ENCODE results near the gene BMPR2.

BMPR2 gene

GRCh38 chr2:202418027-202418426 is 41.9 kb downstream of the BMPR2 start:
- Histone ChIP-seq H3K27me3 (ENCODE audit: insufficient read depth, insufficient read length) (no peaks in the 10 kb centered on the region), H3K4me3 (ENCODE audit: insufficient read length, low read depth) (no peak overlapping the region), H3K9ac (ENCODE audit: insufficient read length, low read depth) (no peak overlapping the region), H3K9me3 (ENCODE audit: insufficient read depth, low read length) (no peaks in the 10 kb centered on the region), H3K4me1 (ENCODE audit: insufficient read depth, insufficient read length) (peaks cover under 1% of the 10 kb centered on the region), H3K36me3 (ENCODE audit: insufficient read depth, insufficient read length, low read length) (no peaks in the 10 kb centered on the region)
- DNase-seq (ENCODE audit: low read depth, low spot score), result no peak
- TF ChIP-seq YY1 (IDR thresholded peaks at IDR 0.05; ENCODE audit: insufficient read depth, insufficient read length) (no peak), ZNF274 (IDR thresholded peaks at IDR 0.05; ENCODE audit: low read depth, low read length) (no peak)

DNA sequence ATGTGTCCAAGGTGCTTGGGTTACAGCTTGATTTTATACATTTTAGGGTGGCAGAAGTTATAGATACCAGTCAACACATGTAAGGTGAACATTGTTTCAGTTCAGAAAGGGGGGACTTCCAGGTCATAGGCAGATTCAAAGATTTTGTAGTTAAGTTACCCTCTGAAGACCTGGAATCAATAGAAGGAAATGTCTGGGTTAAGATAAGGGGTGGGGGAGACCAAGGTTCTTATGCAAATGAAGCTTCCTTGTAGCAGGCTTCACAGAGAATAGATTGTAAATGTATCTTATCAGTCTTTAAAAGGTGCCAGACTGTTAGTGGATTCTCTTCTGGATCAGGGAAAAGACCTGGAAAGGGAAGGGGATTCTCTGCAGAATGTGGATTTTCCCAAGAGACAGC is 42.4 kb downstream of the BMPR2 start:
- peak; percentile 25 for DNase-seq (ENCODE audit: low read depth, low spot score)
- H3K9ac ChIP-seq (ENCODE audit: insufficient read length, low read depth), result no peak overlapping the region
- H3K4me3 ChIP-seq (ENCODE audit: insufficient read length, low read depth), result no peak overlapping the region
- H3K27me3 ChIP-seq (ENCODE audit: insufficient read depth, insufficient read length), result no peaks in the 10 kb centered on the region
- H3K9me3 ChIP-seq (ENCODE audit: insufficient read depth, low read length), result no peaks in the 10 kb centered on the region
- H3K4me1 ChIP-seq (ENCODE audit: insufficient read depth, insufficient read length), result peaks cover 3% of the 10 kb centered on the region
- no peak for TF ChIP-seq SUZ12 (IDR thresholded peaks at IDR 0.05; ENCODE audit: extremely low read depth, insufficient read depth, insufficient read length)
- no peak for TF ChIP-seq ZNF274 (IDR thresholded peaks at IDR 0.05; ENCODE audit: low read depth, low read length)
- no peak for TF ChIP-seq YY1 (IDR thresholded peaks at IDR 0.05; ENCODE audit: insufficient read depth, insufficient read length)
- no peaks in the 10 kb centered on the region for H3K36me3 ChIP-seq (ENCODE audit: insufficient read depth, insufficient read length, low read length)

- no peak for TF ChIP-seq SUZ12 (IDR thresholded peaks at IDR 0.05; ENCODE audit: extremely low read depth, insufficient read depth, insufficient read length)
- TF ChIP-seq YY1 (IDR thresholded peaks at IDR 0.05; ENCODE audit: insufficient read depth, insufficient read length), result no peak
- no peak for TF ChIP-seq ZNF274 (IDR thresholded peaks at IDR 0.05; ENCODE audit: low read depth, low read length)
- no peak for DNase-seq (ENCODE audit: low read depth, low spot score)
- Histone ChIP-seq H3K9ac (ENCODE audit: insufficient read length, low read depth) (no peak overlapping the region), H3K9me3 (ENCODE audit: insufficient read depth, low read length) (no peaks in the 10 kb centered on the region), H3K4me1 (ENCODE audit: insufficient read depth, insufficient read length) (peaks cover 6% of the 10 kb centered on the region), H3K27me3 (ENCODE audit: insufficient read depth, insufficient read length) (no peaks in the 10 kb centered on the region), H3K4me3 (ENCODE audit: insufficient read length, low read depth) (no peak overlapping the region), H3K36me3 (ENCODE audit: insufficient read depth, insufficient read length, low read length) (peaks cover under 1% of the 10 kb centered on the region)
These were observed 47.0 kb downstream of the BMPR2 start for GRCh38 chr2:202423139-202423538.

- Histone ChIP-seq H3K36me3 (ENCODE audit: insufficient read depth, insufficient read length, low read length) (peaks cover 4% of the 10 kb centered on the region), H3K9ac (ENCODE audit: insufficient read length, low read depth) (no peak overlapping the region), H3K4me1 (ENCODE audit: insufficient read depth, insufficient read length) (peaks cover 6% of the 10 kb centered on the region), H3K9me3 (ENCODE audit: insufficient read depth, low read length) (no peaks in the 10 kb centered on the region), H3K27me3 (ENCODE audit: insufficient read depth, insufficient read length) (no peaks in the 10 kb centered on the region), H3K4me3 (ENCODE audit: insufficient read length, low read depth) (no peak overlapping the region)
- DNase-seq (ENCODE audit: low read depth, low spot score), result no peak
- no peak for TF ChIP-seq SUZ12 (IDR thresholded peaks at IDR 0.05; ENCODE audit: extremely low read depth, insufficient read depth, insufficient read length)
- no peak for TF ChIP-seq ZNF274 (IDR thresholded peaks at IDR 0.05; ENCODE audit: low read depth, low read length)
- no peak for TF ChIP-seq YY1 (IDR thresholded peaks at IDR 0.05; ENCODE audit: insufficient read depth, insufficient read length)
These were observed 48.9 kb downstream of the BMPR2 start for GRCh38 chr2:202425036-202425435.

GRCh38 chr2:202426751-202427150 is 50.6 kb downstream of the BMPR2 start:
- no peaks in the 10 kb centered on the region for H3K27me3 ChIP-seq (ENCODE audit: insufficient read depth, insufficient read length)
- H3K9me3 ChIP-seq (ENCODE audit: insufficient read depth, low read length), result no peaks in the 10 kb centered on the region
- H3K4me3 ChIP-seq (ENCODE audit: insufficient read length, low read depth), result no peak overlapping the region
- DNase-seq (ENCODE audit: low read depth, low spot score), result no peak
- H3K4me1 ChIP-seq (ENCODE audit: insufficient read depth, insufficient read length), result peaks cover 6% of the 10 kb centered on the region
- TF ChIP-seq SUZ12 (IDR thresholded peaks at IDR 0.05; ENCODE audit: extremely low read depth, insufficient read depth, insufficient read length) (no peak), YY1 (IDR thresholded peaks at IDR 0.05; ENCODE audit: insufficient read depth, insufficient read length) (no peak), ZNF274 (IDR thresholded peaks at IDR 0.05; ENCODE audit: low read depth, low read length) (no peak)
- H3K36me3 ChIP-seq (ENCODE audit: insufficient read depth, insufficient read length, low read length), result peaks cover 4% of the 10 kb centered on the region
- no peak overlapping the region for H3K9ac ChIP-seq (ENCODE audit: insufficient read length, low read depth)

DNA sequence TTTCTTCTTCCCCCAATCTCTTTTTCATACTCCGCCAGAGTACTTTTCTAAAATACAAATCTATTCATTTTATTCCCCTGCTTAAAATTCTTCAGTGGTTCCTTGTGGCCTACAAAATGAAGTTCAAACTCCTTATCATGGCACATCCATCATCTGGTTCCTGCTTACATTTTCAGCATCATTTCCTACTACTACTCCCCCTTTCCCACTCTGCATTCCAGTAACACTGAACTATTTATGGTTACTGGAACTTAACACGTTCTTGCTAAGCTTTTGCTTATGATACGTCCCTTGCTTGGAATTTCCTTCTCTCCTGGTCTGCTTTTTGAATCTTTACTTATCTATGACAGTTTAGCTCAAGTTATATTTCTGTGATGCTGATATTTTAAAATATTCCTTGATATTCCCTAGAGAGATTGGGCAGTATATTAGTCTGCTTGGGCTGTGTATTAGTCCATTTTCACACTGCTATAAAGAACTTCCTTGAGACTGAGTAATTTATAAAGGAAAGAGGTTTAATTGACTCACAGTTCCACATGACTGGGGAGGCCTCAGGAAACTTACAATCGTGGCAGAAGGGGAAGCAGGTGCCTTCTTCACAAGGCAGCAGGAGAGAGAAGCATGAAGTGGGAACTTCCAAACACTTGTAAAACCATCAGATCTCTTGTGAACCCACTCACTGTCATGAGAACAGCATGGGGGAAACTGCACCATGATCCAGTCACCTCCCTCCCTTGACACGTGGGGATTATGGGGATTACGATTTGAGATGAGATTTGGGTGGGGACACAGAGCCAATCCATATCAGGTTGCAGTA is 53.2 kb downstream of the BMPR2 start:
- no peaks in the 10 kb centered on the region for H3K27me3 ChIP-seq (ENCODE audit: insufficient read depth, insufficient read length)
- no peaks in the 10 kb centered on the region for H3K4me1 ChIP-seq (ENCODE audit: insufficient read depth, insufficient read length)
- H3K4me3 ChIP-seq (ENCODE audit: insufficient read length, low read depth), result no peak overlapping the region
- no peak for DNase-seq (ENCODE audit: low read depth, low spot score)
- H3K9me3 ChIP-seq (ENCODE audit: insufficient read depth, low read length), result no peaks in the 10 kb centered on the region
- H3K36me3 ChIP-seq (ENCODE audit: insufficient read depth, insufficient read length, low read length), result peaks cover 4% of the 10 kb centered on the region
- no peak overlapping the region for H3K9ac ChIP-seq (ENCODE audit: insufficient read length, low read depth)
- TF ChIP-seq ZNF274 (IDR thresholded peaks at IDR 0.05; ENCODE audit: low read depth, low read length) (no peak), SUZ12 (IDR thresholded peaks at IDR 0.05; ENCODE audit: extremely low read depth, insufficient read depth, insufficient read length) (no peak), YY1 (IDR thresholded peaks at IDR 0.05; ENCODE audit: insufficient read depth, insufficient read length) (no peak)

DNA sequence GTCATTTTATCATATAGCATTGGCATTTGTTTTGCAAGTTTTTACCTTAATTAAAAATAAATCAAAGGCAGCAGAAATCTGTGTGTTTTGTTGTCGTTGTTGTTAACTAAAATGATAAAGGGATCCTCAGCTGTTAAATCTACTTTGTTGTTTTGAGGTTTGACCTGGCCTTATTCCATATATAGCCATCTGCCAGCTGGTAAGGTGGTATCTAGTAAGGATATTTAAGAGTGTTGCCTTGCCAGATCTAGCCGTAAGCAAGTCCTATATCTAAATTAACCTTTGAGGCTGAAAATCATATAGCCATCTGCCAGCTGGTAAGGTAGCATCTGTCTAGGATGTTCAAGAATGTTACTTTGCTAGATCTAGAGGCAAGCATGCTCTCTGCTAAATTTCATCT is 56.6 kb downstream of the BMPR2 start:
- Histone ChIP-seq H3K4me3 (ENCODE audit: insufficient read length, low read depth) (no peak overlapping the region), H3K27me3 (ENCODE audit: insufficient read depth, insufficient read length) (no peaks in the 10 kb centered on the region), H3K9me3 (ENCODE audit: insufficient read depth, low read length) (no peaks in the 10 kb centered on the region), H3K9ac (ENCODE audit: insufficient read length, low read depth) (no peak overlapping the region), H3K4me1 (ENCODE audit: insufficient read depth, insufficient read length) (no peaks in the 10 kb centered on the region), H3K36me3 (ENCODE audit: insufficient read depth, insufficient read length, low read length) (peaks cover 4% of the 10 kb centered on the region)
- DNase-seq (ENCODE audit: low read depth, low spot score), result no peak
- TF ChIP-seq ZNF274 (IDR thresholded peaks at IDR 0.05; ENCODE audit: low read depth, low read length) (no peak), YY1 (IDR thresholded peaks at IDR 0.05; ENCODE audit: insufficient read depth, insufficient read length) (no peak), SUZ12 (IDR thresholded peaks at IDR 0.05; ENCODE audit: extremely low read depth, insufficient read depth, insufficient read length) (no peak)
